Ishikawa (cell line): ENCODE results near the gene MAP3K15.

Experiments
- CEBPB ChIP-seq: IDR thresholded peaks from 2 replicates; pipeline ENCODE4 v1.6.1; 2012
- EP300 ChIP-seq: IDR thresholded peaks from 2 replicates; pipeline ENCODE4 v1.6.1; 2012; ENCODE audit warnings: borderline replicate concordance
- FOXM1 ChIP-seq: IDR thresholded peaks from 2 replicates; pipeline ENCODE4 v1.6.1; 2012; ENCODE audit warnings: low read depth, borderline replicate concordance
- REST ChIP-seq: IDR thresholded peaks from 2 replicates; pipeline ENCODE4 v1.6.1; 2012; ENCODE audit warnings: low read depth, mild to moderate bottlenecking
- USF1 ChIP-seq: IDR thresholded peaks from 2 replicates; pipeline ENCODE4 v1.6.1; 2012
- YY1 ChIP-seq: IDR thresholded peaks from 2 replicates; pipeline ENCODE4 v1.6.1; 2012; ENCODE audit warnings: low read depth

GRCh38 chrX:19548279-19548678 is 33.0 kb upstream of the MAP3K15 start:
- TF ChIP-seq REST (no peak), YY1 (no peak), FOXM1 (no peak), USF1 (no peak), CEBPB (no peak), EP300 (no peak)
